Lung (tissue), 16 donors: ENCODE results near the gene COL9A2. TPM values are rescaled to one million over a fixed set of nuclear protein-coding genes. Genes with fewer than 3 reads are reported as not detected.
A peak's percentile ranks its signal among the peaks of the same experiment; 100 is the strongest.

Experiments used
- ATAC-seq: fragments of 200-7000 bp; cut with Tn5 transposase; one replicate; pipeline ENCODE4 v1.9.1; 2020; ENCODE audit warnings: moderate number of reproducible peaks; ENCODE audit not compliant: insufficient read depth, low FRiP score
- DNase-seq, 3 donors: peaks; one replicate each; pipeline ENCODE4 v3.0.0-alpha.2; 2013 to 2017
- H3K27ac ChIP-seq, 2 donors: one replicate each; pipeline ENCODE4 v1.5.1; 2013; ENCODE audit warnings: mild to moderate bottlenecking in 2 of 2, moderate library complexity in 2 of 2, control low read depth in 1 of 2, inconsistent platforms in 1 of 2, low read depth in 1 of 2, low read length in 1 of 2
- H3K27me3 ChIP-seq, 3 donors: one replicate each; pipeline ENCODE4 v1.5.1; 2013; ENCODE audit warnings: low read length in 2 of 3; ENCODE audit not compliant: control insufficient read depth in 3 of 3, insufficient read depth in 3 of 3
- H3K36me3 ChIP-seq, 4 donors: one replicate each; pipeline ENCODE4 v1.5.1; 2013; ENCODE audit warnings: low read length in 4 of 4, mild to moderate bottlenecking in 1 of 4, moderate library complexity in 1 of 4; ENCODE audit not compliant: control insufficient read depth in 4 of 4, insufficient read depth in 4 of 4
- H3K4me1 ChIP-seq, 5 donors: one replicate each; pipeline ENCODE4 v1.5.1; 2013; ENCODE audit warnings: low read length in 5 of 5, mild to moderate bottlenecking in 2 of 5, moderate library complexity in 1 of 5; ENCODE audit not compliant: control insufficient read depth in 5 of 5, insufficient read depth in 5 of 5
- H3K4me3 ChIP-seq: one replicate; pipeline ENCODE4 v1.5.1; 2013; ENCODE audit warnings: mild to moderate bottlenecking, control low read depth, moderate library complexity
- H3K9ac ChIP-seq, 2 donors: one replicate each; pipeline ENCODE4 v1.5.1; 2013; ENCODE audit warnings: low read length in 2 of 2, control low read depth in 1 of 2; ENCODE audit not compliant: insufficient read depth in 1 of 2
- H3K9me3 ChIP-seq, 4 donors: one replicate each; pipeline ENCODE4 v1.5.1; 2013; ENCODE audit warnings: low read length in 3 of 4, mild to moderate bottlenecking in 1 of 4, moderate library complexity in 1 of 4; ENCODE audit not compliant: control insufficient read depth in 4 of 4, insufficient read depth in 3 of 4
- CTCF ChIP-seq: IDR thresholded peaks from 2 replicates; pipeline ENCODE4 v1.5.1; 2012; ENCODE audit warnings: mild to moderate bottlenecking; ENCODE audit errors: control extremely low read depth, extremely low read depth
- WGBS, 2 donors: extraction: QIAGEN DNeasy Blood & Tissue Kit; methylation state at CpG; one replicate each; pipeline ENCODE4 v1.1.7; 2013; 5-methylcytosine and 5-hydroxymethylcytosine counted together
- long read RNA-seq, 5 donors: transcript quantifications; one replicate each; lab custom pipeline, GENCODE V29; 2026
- polyA plus RNA-seq, 2 donors: library from polyadenylated mRNA; stranded (reverse); fragments of 200-250 nt; gene quantifications; one replicate each; pipeline ENCODE4 v1.2.1, GENCODE V29; 2013
- total RNA-seq, 2 donors: library from RNA; depleted of rRNA in 1 of 2; stranded (reverse); fragments of >200 nt in 1 of 2; gene quantifications; one replicate each; pipeline ENCODE4 v1.2.1, GENCODE V29; 2014 to 2021
- donor health status: control.
- donor health status: control.
- donor health status: Bipolar disorder and iron deficiency.
- donor health status: healthy.
- donor health status: DM: yes; HTN: yes; CAD: no.

The COL9A2 gene
- total RNA-seq, result 10 to 100 TPM in 1 of 2 donors, 1 to 10 TPM in 1; 6.6 to 16.0 TPM
- polyA plus RNA-seq, result 10 to 100 TPM in 1 of 2 donors, 1 to 10 TPM in 1; 3.7 to 12.1 TPM
- long read RNA-seq, donor 1, partial matches to known transcripts, result 0 of 1 reads
- long read RNA-seq, donor 1, other reads (novel, unspliced or antisense), result 0 of 1 reads
- long read RNA-seq, donor 2, result 0 reads
- long read RNA-seq, donor 3, result 0 reads
- long read RNA-seq, donor 4, result 0 reads
- long read RNA-seq, donor 5, partial matches to known transcripts, result 0 of 4 reads
- long read RNA-seq, donor 5, other reads (novel, unspliced or antisense), result 0 of 4 reads

- Histone ChIP-seq H3K9ac (no peak within 1 kb of the TSS), H3K27ac (no peak within 1 kb of the TSS), H3K4me3 (no peak within 1 kb of the TSS), H3K36me3 (no peaks in the 10 kb centered on the region), H3K9me3 (no peaks in the 10 kb centered on the region), H3K4me1 (peaks cover 0 to 31% (median 4%) of the 10 kb centered on the region in 5 donors), H3K27me3 (peaks cover 0 to 22% (median 13%) of the 10 kb centered on the region in 3 donors)
- ATAC-seq (peak; percentile 24), DNase-seq (peak in 2 of 3 donors; percentile 28 to 71)
- TF ChIP-seq CTCF, result no peak
- 1% methylated on average over 36 to 84 of the region's 84 CpGs for WGBS, 2 donors
Observed at GRCh38 chr1:40316595-40317393, at the start of gene COL9A2. Gene COL9A2, minus strand, starts transcription at chr1:40317286. Its CDS starts 89 bp downstream, at chr1:40317197.

GRCh38 chr1:40363721-40364120 lies 46.6 kb upstream of the COL9A2 start:
- ATAC-seq, result no peak
- no peak for TF ChIP-seq CTCF
- H3K27me3 ChIP-seq, result no peaks in the 10 kb centered on the region
- H3K36me3 ChIP-seq, result no peaks in the 10 kb centered on the region
- H3K27ac ChIP-seq, result no peak overlapping the region
- no peak overlapping the region for H3K4me3 ChIP-seq
- DNase-seq, result no peak
- H3K4me1 ChIP-seq, result peaks cover 0 to 1% (median 0%) of the 10 kb centered on the region in 5 donors
- peaks cover 0 to 2% (median 0%) of the 10 kb centered on the region in 4 donors for H3K9me3 ChIP-seq
- no peak overlapping the region for H3K9ac ChIP-seq
- 40 to 54% methylated on average over 2 of the region's 2 CpGs for WGBS, 2 donors

- peaks cover 0 to 5% (median 0%) of the 10 kb centered on the region in 4 donors for H3K9me3 ChIP-seq
- H3K27me3 ChIP-seq, result no peaks in the 10 kb centered on the region
- 53 to 60% methylated on average over 2 of the region's 2 CpGs for WGBS, 2 donors
- DNase-seq, result no peak
- no peak overlapping the region for H3K9ac ChIP-seq
- no peak for TF ChIP-seq CTCF
- no peak overlapping the region for H3K27ac ChIP-seq
- no peak overlapping the region for H3K4me3 ChIP-seq
- peaks cover 0 to 1% (median 0%) of the 10 kb centered on the region in 5 donors for H3K4me1 ChIP-seq
- H3K36me3 ChIP-seq, result no peaks in the 10 kb centered on the region
- ATAC-seq, result no peak
Observed at GRCh38 chr1:40362699-40363098, 45.6 kb upstream of the COL9A2 start.
